ENCODE measurements around the gene TBCC.
"Not testable (repeated sequence)": the region's sequence is repeated elsewhere in the genome, so short reads cannot be mapped to it uniquely, and the experiment has no call there.

The TBCC gene

DNA sequence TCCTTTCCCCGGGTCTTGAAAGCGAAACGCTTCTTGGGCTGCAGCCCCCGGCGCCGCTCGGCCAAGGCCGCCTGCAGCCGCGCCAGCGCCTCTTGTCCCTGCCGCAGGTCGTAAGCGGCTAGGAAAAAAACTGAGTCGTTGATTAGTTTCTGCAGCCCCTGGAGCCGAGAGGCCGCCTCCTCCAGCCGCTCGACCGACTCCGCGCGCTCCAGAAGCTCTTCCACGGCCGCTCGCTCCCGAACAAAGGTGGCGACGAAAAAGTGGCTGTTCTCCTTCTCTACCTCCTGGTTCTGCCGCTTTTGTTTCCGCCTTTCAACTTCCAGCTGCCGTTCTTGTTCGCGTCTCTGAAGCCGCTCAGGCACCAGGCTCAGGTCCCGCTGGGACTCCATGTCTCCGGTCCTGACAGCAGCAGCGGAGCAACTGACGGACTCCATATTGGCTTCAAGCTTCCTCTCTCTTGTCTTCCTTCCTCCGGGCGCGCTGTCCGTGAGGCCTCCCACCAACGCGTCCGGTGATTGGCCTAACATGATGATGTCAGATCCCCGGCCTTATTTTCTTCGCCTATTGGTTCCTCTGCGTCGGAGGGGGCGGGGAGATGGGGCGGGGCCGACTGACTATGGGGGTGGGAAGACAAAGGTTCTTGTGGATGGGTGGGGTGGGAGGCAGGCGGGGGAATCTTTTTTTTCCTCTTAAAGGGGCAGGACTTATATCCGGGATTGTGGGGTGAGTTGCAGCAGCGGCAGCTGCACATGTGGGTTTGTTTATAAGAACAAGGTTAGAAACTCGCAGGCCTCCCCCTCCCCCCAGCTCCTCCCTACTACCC lies at the start of gene TBCC:
TSS of gene TBCC (minus strand) at position 464 of the 823 bp plus-strand sequence. CDS start at position 434, 30 bp downstream.
- DNase-seq (ENCODE audit: low spot score): peak; percentile 100

- DNase-seq (ENCODE audit: low spot score): no peak
These were observed 49.7 kb upstream of the TBCC start for GRCh38 chr6:42795651-42796050.

DNA sequence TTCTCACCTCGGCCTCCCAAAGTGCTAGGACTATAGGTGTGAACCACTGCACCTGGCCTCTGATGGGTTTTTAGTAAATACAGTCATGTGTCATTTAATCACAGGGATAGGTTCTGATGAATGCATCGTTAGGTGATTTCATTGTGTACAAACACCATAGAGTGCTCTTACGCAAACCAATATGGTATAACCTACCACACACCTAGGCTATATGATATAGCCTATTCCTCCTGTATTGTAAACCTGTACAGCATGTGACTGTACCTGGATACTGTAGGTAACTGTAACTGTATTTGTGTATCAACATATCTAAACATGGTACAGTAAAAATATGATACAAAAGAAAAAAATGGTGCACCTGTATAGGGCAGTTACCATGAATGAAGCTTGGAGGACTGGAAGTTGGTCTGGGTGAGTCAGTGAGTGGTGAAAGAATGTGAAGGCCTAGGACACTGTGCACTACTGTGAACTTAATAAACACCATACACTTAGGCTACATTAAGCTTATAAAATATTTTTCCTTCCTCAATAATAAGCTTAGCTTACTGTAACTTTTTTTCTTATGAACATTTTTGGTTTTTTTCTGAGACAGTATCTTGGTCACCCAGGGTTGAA lies 45.9 kb upstream of the TBCC start:
- DNase-seq (ENCODE audit: low spot score): no peak

DNA sequence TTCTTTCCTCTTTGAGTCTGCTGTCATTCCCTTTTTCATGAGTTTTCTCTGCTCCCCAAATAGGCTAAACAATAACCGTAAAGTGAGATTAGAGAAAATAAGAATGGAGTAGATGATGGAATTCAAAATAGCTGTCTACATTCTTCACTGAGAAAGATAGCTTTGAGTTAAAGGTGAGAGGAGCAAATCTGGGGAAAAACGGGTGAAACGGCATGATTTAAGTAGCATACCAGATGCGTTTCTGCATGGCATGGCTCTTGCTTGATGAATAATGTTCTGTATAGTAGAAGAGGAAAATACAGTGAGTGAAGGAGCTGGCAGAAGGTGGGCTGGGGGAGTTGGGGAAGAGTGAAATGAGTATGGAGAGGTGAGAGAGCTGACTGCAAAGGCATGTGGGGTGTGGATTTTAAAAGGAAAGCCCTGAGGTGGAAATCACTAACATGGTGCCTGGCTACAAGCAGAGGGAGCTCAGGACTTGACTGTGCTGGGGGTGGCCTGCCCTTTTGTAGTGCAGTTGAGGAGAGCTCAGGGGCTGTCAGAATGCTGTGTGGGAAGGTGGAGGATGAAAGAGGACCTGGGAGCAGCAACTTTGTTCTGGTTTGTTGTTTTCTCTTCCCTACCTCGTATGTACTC lies 44.8 kb upstream of the TBCC start:
- peak; percentile 15 for DNase-seq (ENCODE audit: low spot score)

DNA sequence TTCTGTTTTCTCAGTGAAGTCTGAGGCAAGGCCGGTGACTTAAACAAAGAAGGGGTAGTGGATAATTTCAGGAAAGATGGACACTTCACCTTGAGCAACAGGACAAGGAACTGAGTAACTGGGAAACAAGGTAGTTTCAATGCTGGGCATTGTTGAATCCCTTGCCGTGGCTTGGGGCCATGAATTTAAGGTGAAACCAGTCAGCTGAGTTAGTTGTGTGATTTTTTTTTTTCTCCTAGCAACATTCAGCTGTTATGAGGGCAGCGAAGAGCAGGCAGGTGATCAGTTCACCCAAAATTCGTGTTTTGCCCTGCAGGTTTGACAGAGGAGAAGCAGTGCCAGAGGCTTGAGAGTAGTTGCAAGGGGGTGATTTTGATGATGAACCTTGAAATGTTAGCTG lies 42.8 kb upstream of the TBCC start:
- no peak for DNase-seq (ENCODE audit: low spot score)

GRCh38 chr6:42787063-42787472 lies 41.2 kb upstream of the TBCC start:
- no peak for DNase-seq (ENCODE audit: low spot score)

- no peak for DNase-seq (ENCODE audit: low spot score)
These were observed 40.7 kb upstream of the TBCC start for GRCh38 chr6:42786525-42786985.

- DNase-seq (ENCODE audit: low spot score): no peak
These were observed 39.0 kb upstream of the TBCC start for GRCh38 chr6:42784717-42785498.

DNA sequence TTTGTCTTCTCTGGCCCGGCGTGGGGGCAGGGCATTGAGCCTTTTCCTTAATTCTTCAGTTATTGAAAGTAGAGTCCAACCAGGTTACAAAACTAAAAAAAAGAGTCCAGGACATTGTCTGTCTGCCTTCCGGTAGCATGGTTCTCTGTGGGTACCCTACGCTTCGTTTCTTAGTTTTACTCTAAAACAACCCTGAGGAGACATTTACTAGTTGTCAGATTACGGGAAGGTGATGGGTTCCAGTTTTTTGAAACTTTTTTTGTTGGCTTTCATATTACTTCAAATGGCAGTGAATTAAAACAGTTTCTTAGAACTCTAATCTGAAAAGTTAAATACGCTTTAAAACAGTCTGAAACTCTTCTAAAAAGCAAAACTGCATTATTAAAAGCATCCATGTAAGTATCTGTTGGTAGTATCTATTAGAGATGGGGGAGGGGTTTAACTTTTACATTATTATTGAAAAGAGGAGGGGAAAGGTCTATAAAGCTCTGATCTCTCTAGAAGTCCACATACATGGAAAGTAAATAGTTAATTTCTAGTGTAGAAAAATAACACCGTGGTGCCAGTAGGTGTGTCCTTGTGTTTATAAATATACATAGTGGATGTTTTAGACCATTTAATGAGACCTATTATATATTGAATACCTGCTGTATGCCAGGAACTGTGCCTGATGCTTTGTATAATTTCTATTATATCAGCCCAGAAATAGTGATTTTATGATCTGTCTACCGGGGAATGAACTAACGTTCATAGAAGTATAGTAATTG lies 38.2 kb upstream of the TBCC start:
- DNase-seq (ENCODE audit: low spot score): no peak

- DNase-seq (ENCODE audit: low spot score): peak; percentile 75
These were observed 37.4 kb upstream of the TBCC start for GRCh38 chr6:42783177-42783875.

GRCh38 chr6:42782689-42783176 lies 36.8 kb upstream of the TBCC start:
- peak; percentile 79 for DNase-seq (ENCODE audit: low spot score)

DNA sequence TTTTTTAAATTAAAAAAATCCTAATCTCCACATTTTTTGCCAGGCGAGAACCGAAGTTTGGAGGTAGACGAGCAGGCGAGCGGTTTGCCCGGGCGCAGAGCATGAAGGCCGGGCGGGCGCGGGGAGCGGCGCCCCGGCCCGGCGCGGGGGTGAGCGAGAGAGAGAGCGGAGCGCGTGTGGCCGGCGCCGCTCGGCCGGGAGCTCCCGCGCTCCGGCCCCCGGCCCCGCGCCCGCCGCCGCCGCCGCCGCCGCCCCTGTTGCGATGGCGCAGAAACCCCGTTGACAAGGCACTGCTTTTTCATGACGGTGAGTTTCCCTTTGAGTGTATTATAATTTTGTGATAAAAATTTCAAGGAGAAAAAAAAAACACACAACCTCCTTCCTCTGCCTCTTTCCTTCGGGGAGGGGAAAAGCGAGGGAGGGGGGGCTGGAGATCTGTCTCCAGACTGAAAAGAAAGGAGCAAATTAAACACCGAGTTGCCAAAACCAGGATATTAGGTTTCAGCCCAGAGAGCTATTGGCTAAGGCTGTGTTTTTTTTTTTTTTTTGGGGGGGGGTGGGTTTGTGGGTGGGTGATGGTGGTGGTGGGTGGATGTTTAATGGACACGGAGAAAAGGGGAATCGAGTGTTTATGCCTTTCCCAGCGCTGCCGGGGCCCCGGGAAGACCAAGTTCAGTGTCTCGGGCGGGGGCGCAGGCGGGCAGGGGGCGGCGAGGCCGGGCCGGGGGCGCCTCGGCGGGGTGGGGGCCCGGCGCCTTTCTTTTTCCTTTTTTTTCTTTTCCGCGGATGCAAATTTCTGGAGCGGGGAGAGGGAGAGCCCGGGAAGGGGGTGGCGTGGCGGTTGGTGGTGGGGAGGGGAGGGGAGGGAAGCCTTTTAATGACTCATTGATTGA lies 36.1 kb upstream of the TBCC start, which contains the start of gene BICRAL:
TSS of gene BICRAL (plus strand) at position 257 of the 893 bp plus-strand sequence. CDS start 39,971 bp downstream, outside the sequence.
- DNase-seq (ENCODE audit: low spot score): peak; percentile 54

- no peak for DNase-seq (ENCODE audit: low spot score)
These were observed 35.6 kb upstream of the TBCC start for GRCh38 chr6:42781546-42781795.

GRCh38 chr6:42779521-42779920 lies 33.6 kb upstream of the TBCC start:
- no peak for DNase-seq (ENCODE audit: low spot score)

GRCh38 chr6:42778122-42778521 lies 32.2 kb upstream of the TBCC start:
- peak; percentile 30 for DNase-seq (ENCODE audit: low spot score)

DNA sequence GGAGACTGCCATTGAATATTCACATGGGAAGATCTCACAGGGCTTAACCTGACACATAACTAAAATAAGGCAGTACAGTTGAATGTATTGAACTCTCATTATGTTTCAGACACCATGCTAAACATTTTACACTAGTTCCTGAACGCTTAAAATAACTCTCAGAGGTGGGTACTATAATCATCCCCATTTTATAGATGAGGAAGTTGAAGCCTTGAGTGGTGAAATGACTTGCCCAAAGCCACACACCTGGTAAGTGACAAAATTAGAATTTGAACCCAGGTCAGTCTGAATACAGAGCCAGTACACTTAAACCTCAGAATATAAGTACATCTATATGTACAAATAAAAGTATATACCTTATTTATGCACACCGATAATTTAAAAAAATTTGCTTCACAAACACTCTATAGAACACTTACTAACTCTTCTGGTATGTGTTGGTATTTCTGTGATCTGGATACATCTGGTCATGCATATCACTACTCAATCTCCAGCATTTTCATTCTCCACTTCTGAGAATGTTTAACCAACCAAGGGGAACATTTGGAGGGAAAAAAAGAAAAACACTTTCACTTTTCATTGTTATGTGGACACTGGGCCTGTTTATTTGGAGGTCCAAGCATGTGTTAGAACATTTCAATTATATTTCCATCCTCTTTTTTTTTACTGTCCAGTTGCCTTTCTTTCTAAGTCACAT lies 31.4 kb upstream of the TBCC start:
- DNase-seq (ENCODE audit: low spot score): no peak

DNA sequence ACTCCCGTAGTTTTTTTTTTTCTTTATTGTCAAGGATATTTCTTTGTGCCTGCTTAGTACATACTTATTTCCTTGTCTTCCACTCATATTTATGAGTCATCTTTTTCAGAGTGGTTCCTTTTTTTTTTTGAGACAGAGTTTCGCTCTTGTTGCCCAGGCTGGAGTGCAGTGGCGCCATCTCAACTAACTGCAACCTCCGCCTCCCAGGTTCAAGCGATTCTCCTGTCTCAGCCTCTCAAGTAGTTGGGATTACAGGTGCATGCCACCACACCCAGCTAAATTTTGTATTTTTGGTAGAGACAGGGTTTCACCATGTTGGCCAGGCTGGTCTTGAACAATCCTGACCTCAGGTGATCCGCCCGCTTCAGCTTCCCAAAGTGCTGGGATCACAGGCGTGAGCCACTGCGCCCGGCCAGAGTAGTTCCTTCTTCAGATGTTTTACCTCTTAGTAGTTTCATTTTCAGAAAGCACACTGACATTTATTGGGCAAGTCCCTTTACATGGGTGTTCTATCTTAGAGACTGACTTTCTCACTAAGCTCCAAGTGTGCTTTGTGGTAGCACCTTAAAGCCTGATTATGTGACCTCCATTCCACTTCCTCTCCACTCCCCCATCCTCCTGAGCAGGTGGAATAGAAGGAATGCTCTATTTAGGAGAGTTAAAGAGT lies 29.1 kb upstream of the TBCC start:
- DNase-seq (ENCODE audit: low spot score): not testable (repeated sequence)

DNA sequence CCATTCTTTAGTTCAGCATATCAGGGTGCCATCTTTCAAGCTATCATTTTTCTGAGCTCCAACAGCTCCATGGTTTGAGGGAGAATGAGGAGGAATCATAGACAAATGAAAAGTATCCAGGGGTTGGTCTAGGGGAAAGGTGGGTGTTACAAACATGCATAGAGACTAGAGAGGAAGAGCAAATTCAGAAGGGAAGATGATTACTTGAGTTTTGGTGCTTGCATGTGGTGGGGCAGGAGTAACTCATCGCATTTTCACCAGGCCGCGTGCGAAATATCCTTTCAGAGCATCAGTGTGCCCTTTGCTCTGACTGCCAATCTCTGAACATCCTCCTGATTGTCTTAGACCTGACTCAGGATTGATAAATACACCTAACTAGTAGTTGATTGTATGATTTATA lies 28.3 kb upstream of the TBCC start:
- DNase-seq (ENCODE audit: low spot score): no peak

GRCh38 chr6:42771741-42772100 lies 25.8 kb upstream of the TBCC start:
- DNase-seq (ENCODE audit: low spot score): no peak

Data from Ammon's horn (tissue), 1 donor.